B cell (primary cell): ENCODE results near the gene NUP214.
"Not testable (repeated sequence)": the region's sequence is repeated elsewhere in the genome, so short reads cannot be mapped to it uniquely, and the experiment has no call there.

Source experiments
- EZH2 ChIP-seq: IDR thresholded peaks from 2 replicates; pipeline ENCODE4 v1.6.1; 2012; ENCODE audit warnings: borderline replicate concordance, low read depth, mild to moderate bottlenecking, moderate library complexity, low read length; ENCODE audit not compliant: insufficient read depth, poor library complexity, severe bottlenecking
- TF ChIP-seq, protein P1 (sequence below): fragments of 200-600 bp; IDR thresholded peaks from one replicate; pipeline ENCODE4 v1.8.0; 2022; ENCODE audit warnings: antibody characterized with exemption, mild to moderate bottlenecking

DNA sequence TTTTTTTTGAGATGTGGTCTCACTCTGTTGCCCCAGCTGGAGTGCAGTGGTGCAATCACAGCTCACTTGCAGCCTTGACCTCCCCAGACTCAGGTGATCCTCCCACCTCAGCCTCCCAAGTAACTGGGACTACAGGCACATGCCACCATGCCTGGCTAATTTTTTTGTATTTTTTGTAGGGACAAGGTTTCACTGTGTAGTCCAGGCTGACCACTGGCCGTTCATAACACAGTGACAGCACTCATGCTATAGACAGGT is 145.6 kb downstream of the NUP214 start:
- TF ChIP-seq, protein P1, sequence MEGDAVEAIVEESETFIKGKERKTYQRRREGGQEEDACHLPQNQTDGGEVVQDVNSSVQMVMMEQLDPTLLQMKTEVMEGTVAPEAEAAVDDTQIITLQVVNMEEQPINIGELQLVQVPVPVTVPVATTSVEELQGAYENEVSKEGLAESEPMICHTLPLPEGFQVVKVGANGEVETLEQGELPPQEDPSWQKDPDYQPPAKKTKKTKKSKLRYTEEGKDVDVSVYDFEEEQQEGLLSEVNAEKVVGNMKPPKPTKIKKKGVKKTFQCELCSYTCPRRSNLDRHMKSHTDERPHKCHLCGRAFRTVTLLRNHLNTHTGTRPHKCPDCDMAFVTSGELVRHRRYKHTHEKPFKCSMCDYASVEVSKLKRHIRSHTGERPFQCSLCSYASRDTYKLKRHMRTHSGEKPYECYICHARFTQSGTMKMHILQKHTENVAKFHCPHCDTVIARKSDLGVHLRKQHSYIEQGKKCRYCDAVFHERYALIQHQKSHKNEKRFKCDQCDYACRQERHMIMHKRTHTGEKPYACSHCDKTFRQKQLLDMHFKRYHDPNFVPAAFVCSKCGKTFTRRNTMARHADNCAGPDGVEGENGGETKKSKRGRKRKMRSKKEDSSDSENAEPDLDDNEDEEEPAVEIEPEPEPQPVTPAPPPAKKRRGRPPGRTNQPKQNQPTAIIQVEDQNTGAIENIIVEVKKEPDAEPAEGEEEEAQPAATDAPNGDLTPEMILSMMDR: not testable (repeated sequence)
- TF ChIP-seq EZH2: not testable (repeated sequence)
